Measurements from ENCODE around the gene GNA12. TPM values are rescaled to one million over a fixed set of nuclear protein-coding genes. Genes with fewer than 3 reads are reported as not detected.

GNA12 gene
- total RNA-seq, 1 experiment from 2014 or later = 15.0 TPM

GRCh38 chr7:2757361-2757903, 86.7 kb downstream of the GNA12 start:
- H3K27ac ChIP-seq (ENCODE audit: low read length) = peak overlapping the region; percentile 100
- CTCF ChIA-PET = interaction anchor here (0.6 to 2.0 kb wide), 8 partner anchors 15 to 509 kb away, joined by 3 to 14 read pairs (median 4); no protein-coding TSS in a partner anchor
- H3K27me3 ChIP-seq (ENCODE audit: low read length) = no peaks in the 10 kb centered on the region
- peak overlapping the region; percentile 83 for H3K4me2 ChIP-seq (ENCODE audit: low read length)
- no peaks in the 10 kb centered on the region for H4K20me1 ChIP-seq (ENCODE audit: low read length)
- H3K79me2 ChIP-seq (ENCODE audit: low read length) = peaks cover 40% of the 10 kb centered on the region
- peak overlapping the region; percentile 37; the same call in 1 of the 2 replicates for H2AFZ ChIP-seq (ENCODE audit: low read length)
- intact Hi-C loops (cut with micrococcal nuclease) = no loop called here
- H3K4me1 ChIP-seq (ENCODE audit: insufficient read depth, low read length) = peaks cover 35% of the 10 kb centered on the region
- no peaks in the 10 kb centered on the region for H3K36me3 ChIP-seq (ENCODE audit: low read depth, low read length)
- peak overlapping the region; percentile 89 for H3K9ac ChIP-seq (ENCODE audit: low read length)
- H3F3A ChIP-seq (ENCODE audit: low read length, unreplicated experiment) = peaks cover 18% of the 10 kb centered on the region
- POLR2A ChIA-PET (ENCODE audit: unreplicated experiment) = interaction anchor here (0.5 to 0.9 kb wide), 4 partner anchors 11 to 90 kb away, joined by 3 read pairs; no protein-coding TSS in a partner anchor
- TF ChIP-seq EZH2 (IDR thresholded peaks at IDR 0.05; ENCODE audit: low read length, unreplicated experiment) (no peak), EZH2phosphoT487 (IDR thresholded peaks at IDR 0.05; ENCODE audit: borderline replicate concordance, low read length) (no peak)
- TF ChIP-seq, protein P1, sequence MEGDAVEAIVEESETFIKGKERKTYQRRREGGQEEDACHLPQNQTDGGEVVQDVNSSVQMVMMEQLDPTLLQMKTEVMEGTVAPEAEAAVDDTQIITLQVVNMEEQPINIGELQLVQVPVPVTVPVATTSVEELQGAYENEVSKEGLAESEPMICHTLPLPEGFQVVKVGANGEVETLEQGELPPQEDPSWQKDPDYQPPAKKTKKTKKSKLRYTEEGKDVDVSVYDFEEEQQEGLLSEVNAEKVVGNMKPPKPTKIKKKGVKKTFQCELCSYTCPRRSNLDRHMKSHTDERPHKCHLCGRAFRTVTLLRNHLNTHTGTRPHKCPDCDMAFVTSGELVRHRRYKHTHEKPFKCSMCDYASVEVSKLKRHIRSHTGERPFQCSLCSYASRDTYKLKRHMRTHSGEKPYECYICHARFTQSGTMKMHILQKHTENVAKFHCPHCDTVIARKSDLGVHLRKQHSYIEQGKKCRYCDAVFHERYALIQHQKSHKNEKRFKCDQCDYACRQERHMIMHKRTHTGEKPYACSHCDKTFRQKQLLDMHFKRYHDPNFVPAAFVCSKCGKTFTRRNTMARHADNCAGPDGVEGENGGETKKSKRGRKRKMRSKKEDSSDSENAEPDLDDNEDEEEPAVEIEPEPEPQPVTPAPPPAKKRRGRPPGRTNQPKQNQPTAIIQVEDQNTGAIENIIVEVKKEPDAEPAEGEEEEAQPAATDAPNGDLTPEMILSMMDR (conservative IDR thresholded peaks at IDR 0.05; ENCODE audit: low read depth, low read length) = no peak
- DNase-seq (peak; percentile 81), ATAC-seq (peak; percentile 73)
- H3K9me2 ChIP-seq (replicated peaks; ENCODE audit: low read length) = no peaks in the 10 kb centered on the region
- TSS peak; percentile 42 for BruUV-seq (replicated peaks)
- H3K9me3 ChIP-seq (ENCODE audit: low read length) = no peaks in the 10 kb centered on the region
- peak overlapping the region; percentile 48; the same call in 1 of the 2 replicates for H3K4me3 ChIP-seq (ENCODE audit: low read length)

DNA sequence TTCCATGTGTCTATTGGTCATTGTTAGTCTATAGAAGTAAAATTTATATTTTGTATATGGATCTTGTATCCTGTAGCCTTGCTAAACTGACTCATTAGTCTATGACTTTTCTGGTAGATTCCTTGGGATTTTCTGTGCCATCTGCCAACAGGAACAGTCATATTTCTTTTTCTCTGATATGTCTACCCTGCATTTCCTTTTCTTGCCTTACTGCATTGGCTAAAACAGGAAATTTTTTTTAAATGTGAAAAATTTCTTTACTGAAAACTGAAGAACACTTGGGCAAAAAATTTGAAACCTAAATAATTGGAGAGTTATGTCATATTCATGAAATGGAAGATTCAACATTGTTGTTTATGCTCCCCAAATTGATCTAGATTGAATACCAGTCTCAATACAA, 88.6 kb downstream of the GNA12 start:
- POLR2A ChIA-PET (ENCODE audit: unreplicated experiment) = no interaction called here
- TF ChIP-seq EZH2phosphoT487 (IDR thresholded peaks at IDR 0.05; ENCODE audit: borderline replicate concordance, low read length) (no peak), EZH2 (IDR thresholded peaks at IDR 0.05; ENCODE audit: low read length, unreplicated experiment) (no peak)
- TF ChIP-seq, protein P1 (conservative IDR thresholded peaks at IDR 0.05; ENCODE audit: low read depth, low read length) = no peak
- intact Hi-C loops (cut with micrococcal nuclease) = no loop called here
- ATAC-seq (no peak), DNase-seq (no peak)
- Histone ChIP-seq H4K20me1 (ENCODE audit: low read length) (no peaks in the 10 kb centered on the region), H3K4me1 (ENCODE audit: insufficient read depth, low read length) (peaks cover 35% of the 10 kb centered on the region), H3K9ac (ENCODE audit: low read length) (no peak overlapping the region), H3K36me3 (ENCODE audit: low read depth, low read length) (no peaks in the 10 kb centered on the region), H3K27me3 (ENCODE audit: low read length) (no peaks in the 10 kb centered on the region), H3F3A (ENCODE audit: low read length, unreplicated experiment) (peaks cover 18% of the 10 kb centered on the region), H3K9me3 (ENCODE audit: low read length) (no peaks in the 10 kb centered on the region), H2AFZ (ENCODE audit: low read length) (no peak overlapping the region), H3K4me2 (ENCODE audit: low read length) (no peak overlapping the region), H3K79me2 (ENCODE audit: low read length) (peaks cover 59% of the 10 kb centered on the region), H3K4me3 (ENCODE audit: low read length) (no peak overlapping the region), H3K9me2 (replicated peaks; ENCODE audit: low read length) (no peaks in the 10 kb centered on the region), H3K27ac (ENCODE audit: low read length) (no peak overlapping the region)
- CTCF ChIA-PET = no interaction called here
- BruUV-seq (replicated peaks) = no TSS peak

DNA sequence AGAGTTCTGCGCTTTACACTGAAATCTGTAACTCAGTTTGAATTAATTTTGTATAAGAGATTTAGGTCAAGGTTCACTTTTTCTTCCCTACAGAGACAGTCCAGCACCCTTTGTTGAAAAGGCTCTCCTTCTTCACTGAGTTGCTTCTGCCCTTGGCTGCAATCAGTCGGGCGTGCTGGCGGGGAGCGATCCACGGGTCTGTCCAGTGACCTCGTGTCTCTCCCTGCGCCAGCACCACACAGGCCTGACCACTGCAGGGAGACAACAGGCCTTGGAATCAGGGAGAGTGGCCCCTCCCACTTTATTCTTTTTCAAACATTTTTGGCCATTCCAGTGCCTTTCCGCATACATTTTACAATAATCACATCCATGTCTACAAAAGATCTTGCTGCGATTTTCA, 89.2 kb downstream of the GNA12 start:
- Histone ChIP-seq H3F3A (ENCODE audit: low read length, unreplicated experiment) (peaks cover 18% of the 10 kb centered on the region), H3K9ac (ENCODE audit: low read length) (no peak overlapping the region), H4K20me1 (ENCODE audit: low read length) (no peaks in the 10 kb centered on the region), H3K4me2 (ENCODE audit: low read length) (no peak overlapping the region), H3K9me2 (replicated peaks; ENCODE audit: low read length) (no peaks in the 10 kb centered on the region), H3K27me3 (ENCODE audit: low read length) (no peaks in the 10 kb centered on the region), H3K27ac (ENCODE audit: low read length) (no peak overlapping the region), H2AFZ (ENCODE audit: low read length) (no peak overlapping the region), H3K36me3 (ENCODE audit: low read depth, low read length) (no peaks in the 10 kb centered on the region), H3K4me3 (ENCODE audit: low read length) (no peak overlapping the region), H3K79me2 (ENCODE audit: low read length) (peaks cover 58% of the 10 kb centered on the region), H3K4me1 (ENCODE audit: insufficient read depth, low read length) (peaks cover 35% of the 10 kb centered on the region), H3K9me3 (ENCODE audit: low read length) (no peaks in the 10 kb centered on the region)
- no peak for DNase-seq
- ATAC-seq = no peak
- no TSS peak for BruUV-seq (replicated peaks)
- intact Hi-C loops (cut with micrococcal nuclease) = no loop called here
- ChIA-PET POLR2A (ENCODE audit: unreplicated experiment) (no interaction called here), CTCF (no interaction called here)
- TF ChIP-seq EZH2phosphoT487 (IDR thresholded peaks at IDR 0.05; ENCODE audit: borderline replicate concordance, low read length) = no peak
- TF ChIP-seq EZH2 (IDR thresholded peaks at IDR 0.05; ENCODE audit: low read length, unreplicated experiment) = no peak
- TF ChIP-seq, protein P1 (conservative IDR thresholded peaks at IDR 0.05; ENCODE audit: low read depth, low read length) = no peak

All from PC-3 (cell line).